Body of pancreas (tissue), 4 donors: ENCODE measurements around the gene SNHG17.

Source experiments
- POLR2A ChIP-seq, 3 donors: fragments of 450-650 bp; IDR thresholded peaks; one replicate each; pipeline ENCODE4 v1.6.1; 2016; ENCODE audit warnings: antibody characterized with exemption in 3 of 3, mild to moderate bottlenecking in 2 of 3
- TF ChIP-seq, protein P1 (sequence below), 7 experiments: fragments of 450-650 bp in 4 of 7; fragments of 200-600 bp in 3 of 7; sonication (generic) in 3 of 7; IDR thresholded peaks; one replicate each; pipeline ENCODE4 v1.5.1; 2016 to 2019; ENCODE audit warnings: antibody characterized with exemption in 7 of 7

GRCh38 chr20:38447931-38448675 is 13.0 kb upstream of the SNHG17 start:
- TF ChIP-seq, protein P1, sequence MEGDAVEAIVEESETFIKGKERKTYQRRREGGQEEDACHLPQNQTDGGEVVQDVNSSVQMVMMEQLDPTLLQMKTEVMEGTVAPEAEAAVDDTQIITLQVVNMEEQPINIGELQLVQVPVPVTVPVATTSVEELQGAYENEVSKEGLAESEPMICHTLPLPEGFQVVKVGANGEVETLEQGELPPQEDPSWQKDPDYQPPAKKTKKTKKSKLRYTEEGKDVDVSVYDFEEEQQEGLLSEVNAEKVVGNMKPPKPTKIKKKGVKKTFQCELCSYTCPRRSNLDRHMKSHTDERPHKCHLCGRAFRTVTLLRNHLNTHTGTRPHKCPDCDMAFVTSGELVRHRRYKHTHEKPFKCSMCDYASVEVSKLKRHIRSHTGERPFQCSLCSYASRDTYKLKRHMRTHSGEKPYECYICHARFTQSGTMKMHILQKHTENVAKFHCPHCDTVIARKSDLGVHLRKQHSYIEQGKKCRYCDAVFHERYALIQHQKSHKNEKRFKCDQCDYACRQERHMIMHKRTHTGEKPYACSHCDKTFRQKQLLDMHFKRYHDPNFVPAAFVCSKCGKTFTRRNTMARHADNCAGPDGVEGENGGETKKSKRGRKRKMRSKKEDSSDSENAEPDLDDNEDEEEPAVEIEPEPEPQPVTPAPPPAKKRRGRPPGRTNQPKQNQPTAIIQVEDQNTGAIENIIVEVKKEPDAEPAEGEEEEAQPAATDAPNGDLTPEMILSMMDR (IDR thresholded peaks at IDR 0.05): no peak
- TF ChIP-seq POLR2A (IDR thresholded peaks at IDR 0.05): no peak
